Stimulated activated CD8-positive, alpha-beta memory T cell treated with anti-CD3 and anti-CD28 coated beads, Interleukin-15, amount 100 ng/mL, for 4 hours (primary cell): ENCODE results near the gene SPINT1.
A peak's percentile ranks its signal among the peaks of the same experiment; 100 is the strongest.

ENCODE experiments used
- DNase-seq, 2 donors: peaks; one replicate each; pipeline ENCODE4 v3.0.0-alpha.2; 2020; ENCODE audit warnings: low read depth in 2 of 2

The SPINT1 gene

GRCh38 chr15:40893019-40893670, 49.3 kb downstream of the SPINT1 start:
- DNase-seq = no peak

- DNase-seq = peak; percentile 96 to 97
These were observed 50.2 kb downstream of the SPINT1 start, which contains the start of gene VPS18 for GRCh38 chr15:40893733-40894680. TSS of gene VPS18 (plus strand) at chr15:40894450. CDS start at chr15:40894769, 319 bp downstream.

- peak in 1 of 2 donors; percentile 24 for DNase-seq
These were observed 51.0 kb downstream of the SPINT1 start for GRCh38 chr15:40894681-40895448.

GRCh38 chr15:40899536-40900207, 55.8 kb downstream of the SPINT1 start:
- DNase-seq = no peak

GRCh38 chr15:40900256-40901052, 56.6 kb downstream of the SPINT1 start:
- DNase-seq = no peak

GRCh38 chr15:40901053-40901443, 57.2 kb downstream of the SPINT1 start:
- no peak for DNase-seq

GRCh38 chr15:40902605-40903561, 59.0 kb downstream of the SPINT1 start:
- DNase-seq = no peak

- DNase-seq = no peak
These were observed 60.8 kb downstream of the SPINT1 start for GRCh38 chr15:40904552-40905201.

- peak; percentile 51 to 63 for DNase-seq
These were observed 62.5 kb downstream of the SPINT1 start for GRCh38 chr15:40906091-40906990.

- no peak for DNase-seq
These were observed 63.3 kb downstream of the SPINT1 start for GRCh38 chr15:40906991-40907802.
